DMS153 treated with DMSO at 0.1 percent for 48 hours (cell line): Measurements from ENCODE around the gene MAPK4.

Source experiments
- DNase-seq: peaks from one replicate; lab custom pipeline; 2025; ENCODE audit not compliant: unreplicated experiment; lab: John Stamatoyannopoulos, UW

MAPK4 gene

GRCh38 chr18:50622865-50623393, 63.0 kb downstream of the MAPK4 start:
- no peak for DNase-seq

GRCh38 chr18:50623694-50624352, 63.9 kb downstream of the MAPK4 start:
- DNase-seq = no peak

GRCh38 chr18:50624981-50625380, 65.1 kb downstream of the MAPK4 start:
- no peak for DNase-seq

- DNase-seq = no peak
Measured at GRCh38 chr18:50626317-50626716, 66.4 kb downstream of the MAPK4 start.

- no peak for DNase-seq
Measured at GRCh38 chr18:50627594-50628532, 68.0 kb downstream of the MAPK4 start.

GRCh38 chr18:50628533-50628905, 68.6 kb downstream of the MAPK4 start:
- no peak for DNase-seq

GRCh38 chr18:50629148-50629631, 69.3 kb downstream of the MAPK4 start:
- peak; percentile 86 for DNase-seq

- no peak for DNase-seq
Measured at GRCh38 chr18:50630895-50631294, 71.0 kb downstream of the MAPK4 start.

- peak; percentile 53 for DNase-seq
Measured at GRCh38 chr18:50632895-50633515, 73.1 kb downstream of the MAPK4 start.

GRCh38 chr18:50633992-50634391, 74.1 kb downstream of the MAPK4 start:
- no peak for DNase-seq

- DNase-seq = no peak
Measured at GRCh38 chr18:50636366-50637057, 76.6 kb downstream of the MAPK4 start.

- no peak for DNase-seq
Measured at GRCh38 chr18:50638016-50638883, 78.4 kb downstream of the MAPK4 start.

GRCh38 chr18:50638884-50639420, 79.1 kb downstream of the MAPK4 start:
- no peak for DNase-seq

GRCh38 chr18:50639711-50640110, 79.8 kb downstream of the MAPK4 start:
- no peak for DNase-seq

- no peak for DNase-seq
Measured at GRCh38 chr18:50642439-50642838, 82.6 kb downstream of the MAPK4 start.

- no peak for DNase-seq
Measured at GRCh38 chr18:50644146-50644545, 84.3 kb downstream of the MAPK4 start.

GRCh38 chr18:50644807-50645206, 84.9 kb downstream of the MAPK4 start:
- no peak for DNase-seq

GRCh38 chr18:50647237-50647636, 87.3 kb downstream of the MAPK4 start:
- DNase-seq = no peak

GRCh38 chr18:50647792-50648191, 87.9 kb downstream of the MAPK4 start:
- DNase-seq = no peak

- no peak for DNase-seq
Measured at GRCh38 chr18:50649821-50650220, 89.9 kb downstream of the MAPK4 start.
